HT-29 (cell line): ENCODE results near the gene MAST2. TPM values are rescaled to one million over a fixed set of nuclear protein-coding genes. Genes with fewer than 3 reads are reported as not detected.
"Not testable (repeated sequence)": the region's sequence is repeated elsewhere in the genome, so short reads cannot be mapped to it uniquely, and the experiment has no call there.

Experiments
- DNase-seq: peaks from one replicate; pipeline ENCODE4 v3.0.0-alpha.2; 2015; ENCODE audit warnings: low spot score
- total RNA-seq: library from RNA; depleted of rRNA; stranded (reverse); fragments of >200 nt; shearing (Covaris generic); gene quantifications from 2 replicates; pipeline ENCODE4 v1.2.3, GENCODE V29; 2014

The MAST2 gene
- total RNA-seq, 1 experiment from 2014 or later = 25.4 TPM

- no peak for DNase-seq
These were observed 216.6 kb downstream of the MAST2 start for GRCh38 chr1:46020010-46020409.

- peak; percentile 42 for DNase-seq
These were observed 217.9 kb downstream of the MAST2 start for GRCh38 chr1:46021046-46021996.

GRCh38 chr1:46026531-46026930 is 223.1 kb downstream of the MAST2 start:
- no peak for DNase-seq

- no peak for DNase-seq
These were observed 224.6 kb downstream of the MAST2 start for GRCh38 chr1:46027788-46028573.

GRCh38 chr1:46030074-46030870 is 226.9 kb downstream of the MAST2 start:
- no peak for DNase-seq

GRCh38 chr1:46030876-46031660 is 227.7 kb downstream of the MAST2 start:
- DNase-seq = no peak

GRCh38 chr1:46034601-46035516 is 231.4 kb downstream of the MAST2 start:
- DNase-seq = no peak

- peak; percentile 94 for DNase-seq
These were observed 233.8 kb downstream of the MAST2 start for GRCh38 chr1:46036894-46037839.

- DNase-seq = no peak
These were observed 236.2 kb downstream of the MAST2 start for GRCh38 chr1:46039571-46040052.

- no peak for DNase-seq
These were observed 238.1 kb downstream of the MAST2 start for GRCh38 chr1:46041551-46041950.

GRCh38 chr1:46041974-46042373 is 238.6 kb downstream of the MAST2 start:
- DNase-seq = no peak

GRCh38 chr1:46043458-46044017 is 240.1 kb downstream of the MAST2 start:
- DNase-seq = no peak

GRCh38 chr1:46044116-46044515 is 240.7 kb downstream of the MAST2 start:
- no peak for DNase-seq

- DNase-seq = no peak
These were observed 250.3 kb downstream of the MAST2 start for GRCh38 chr1:46053734-46054133.

- no peak for DNase-seq
These were observed 252.9 kb downstream of the MAST2 start for GRCh38 chr1:46056325-46056724.

- DNase-seq = not testable (repeated sequence)
These were observed 253.8 kb downstream of the MAST2 start for GRCh38 chr1:46057215-46057614.

- no peak for DNase-seq
These were observed 254.4 kb downstream of the MAST2 start for GRCh38 chr1:46057781-46058180.

GRCh38 chr1:46058936-46059335 is 255.5 kb downstream of the MAST2 start:
- DNase-seq = no peak
